GM23338 (cell line): ENCODE data around the gene FAM174A. TPM values are rescaled to one million over a fixed set of nuclear protein-coding genes. Genes with fewer than 3 reads are reported as not detected.

Source experiments
- ATAC-seq: fragments of 200-7000 bp; cut with Tn5 transposase; 3 replicates; pipeline ENCODE4 v1.9.1; 2020
- DNase-seq: peaks from one replicate; pipeline ENCODE4 v3.0.0-alpha.2; 2015; ENCODE audit warnings: low spot score
- H2AFZ ChIP-seq: fragments of 200-600 bp; sonication (generic); 2 replicates; pipeline ENCODE4 v1.8.0; 2016; ENCODE audit warnings: antibody characterized with exemption, mild to moderate bottlenecking, moderate library complexity
- H3F3A ChIP-seq: fragments of 200-600 bp; sonication (generic); replicated peaks from 2 replicates; pipeline ENCODE4 v1.8.0; 2017; ENCODE audit warnings: antibody characterized with exemption, mixed run types, low read depth
- H3K27ac ChIP-seq: fragments of 200-600 bp; sonication (generic); 2 replicates; pipeline ENCODE4 v1.6.1; 2016; ENCODE audit warnings: low read depth
- H3K27me3 ChIP-seq: fragments of 200-600 bp; sonication (generic); 2 replicates; pipeline ENCODE4 v1.8.0; 2016; ENCODE audit warnings: mild to moderate bottlenecking, mixed run types, moderate library complexity; ENCODE audit not compliant: insufficient read depth
- H3K36me3 ChIP-seq: fragments of 200-600 bp; sonication (generic); 2 replicates; pipeline ENCODE4 v1.8.0; 2016; ENCODE audit warnings: mild to moderate bottlenecking; ENCODE audit not compliant: insufficient read depth
- H3K4me1 ChIP-seq: fragments of 200-600 bp; sonication (generic); 2 replicates; pipeline ENCODE4 v1.8.0; 2016; ENCODE audit warnings: mild to moderate bottlenecking, moderate library complexity; ENCODE audit not compliant: insufficient read depth
- H3K4me2 ChIP-seq: fragments of 200-600 bp; sonication (generic); 2 replicates; pipeline ENCODE4 v1.7.1; 2017; ENCODE audit warnings: mixed run types
- H3K4me3 ChIP-seq: fragments of 200-600 bp; sonication (generic); 2 replicates; pipeline ENCODE4 v1.6.1; 2016; ENCODE audit warnings: mixed run types
- H3K79me2 ChIP-seq: fragments of 200-600 bp; sonication (generic); replicated peaks from 2 replicates; pipeline ENCODE4 v1.8.0; 2017; ENCODE audit warnings: mild to moderate bottlenecking; ENCODE audit not compliant: insufficient read depth
- H3K9me2 ChIP-seq: fragments of 200-600 bp; sonication (generic); 2 replicates; pipeline ENCODE4 v1.8.0; 2017; ENCODE audit not compliant: insufficient read depth
- H4K20me1 ChIP-seq: fragments of 200-600 bp; sonication (generic); replicated peaks from 2 replicates; pipeline ENCODE4 v1.8.0; 2017; ENCODE audit warnings: mild to moderate bottlenecking; ENCODE audit not compliant: insufficient read depth
- H3K27ac Mint-ChIP-seq: 2 replicates; pipeline ENCODE4 v1.8.0; 2020; ENCODE audit warnings: inconsistent platforms, mild to moderate bottlenecking, moderate library complexity, mixed read lengths
- H3K27me3 Mint-ChIP-seq: 3 replicates; pipeline ENCODE4 v1.8.0; 2022; ENCODE audit warnings: low read depth, mild to moderate bottlenecking, moderate library complexity, mixed read lengths, inconsistent platforms; ENCODE audit not compliant: insufficient read depth, poor library complexity
- H3K36me3 Mint-ChIP-seq: 3 replicates; pipeline ENCODE4 v1.8.0; 2021; ENCODE audit warnings: low read depth, mild to moderate bottlenecking, inconsistent platforms, moderate library complexity, mixed read lengths
- H3K4me1 Mint-ChIP-seq: 3 replicates; pipeline ENCODE4 v1.8.0; 2020; ENCODE audit warnings: mild to moderate bottlenecking, inconsistent platforms, mixed read lengths
- H3K4me3 Mint-ChIP-seq: 3 replicates; pipeline ENCODE4 v1.8.0; 2021; ENCODE audit warnings: moderate library complexity, mild to moderate bottlenecking, inconsistent platforms, mixed read lengths
- H3K9me3 Mint-ChIP-seq: 3 replicates; pipeline ENCODE4 v1.8.0; 2020; ENCODE audit warnings: moderate library complexity, mild to moderate bottlenecking, inconsistent platforms, mixed read lengths
- CREB1 ChIP-seq: fragments of 250-450 bp; sonication (Bioruptor Pico); IDR thresholded peaks from 2 replicates; pipeline ENCODE4 v1.5.0; 2020; ENCODE audit warnings: low read depth, mild to moderate bottlenecking, moderate library complexity
- CTCF ChIP-seq, 2 experiments: fragments of 200-600 bp in 1 of 2; sonication (generic) in 1 of 2; conservative IDR thresholded peaks; 2 replicates each; pipeline versions ENCODE4 v1.5.1 to v1.6.1; 2016 to 2017; ENCODE audit warnings: antibody characterized with exemption in 2 of 2, low read depth in 2 of 2, mild to moderate bottlenecking in 2 of 2, moderate library complexity in 1 of 2
- ETS1 ChIP-seq: IDR thresholded peaks from 2 replicates; pipeline ENCODE4 v1.6.1; 2016; ENCODE audit warnings: antibody characterized with exemption
- EZH2 ChIP-seq: fragments of 200-600 bp; sonication (generic); IDR thresholded peaks from one replicate; pipeline ENCODE4 v1.8.0; 2017; ENCODE audit warnings: antibody characterized with exemption, mild to moderate bottlenecking, low read depth; ENCODE audit not compliant: unreplicated experiment
- EZH2phosphoT487 ChIP-seq: fragments of 200-600 bp; sonication (generic); IDR thresholded peaks from one replicate; pipeline ENCODE4 v1.8.1; 2018; ENCODE audit warnings: antibody characterized with exemption; ENCODE audit not compliant: unreplicated experiment
- JUNB ChIP-seq: IDR thresholded peaks from one replicate; pipeline ENCODE4 v1.6.1; 2016; ENCODE audit warnings: antibody characterized with exemption; ENCODE audit not compliant: unreplicated experiment
- NANOG ChIP-seq: IDR thresholded peaks from 2 replicates; pipeline ENCODE4 v1.6.1; 2016; ENCODE audit warnings: antibody characterized with exemption, borderline replicate concordance
- POLR2AphosphoS5 ChIP-seq: IDR thresholded peaks from 2 replicates; pipeline ENCODE4 v1.6.1; 2016; ENCODE audit warnings: antibody characterized with exemption, low read depth
- REST ChIP-seq: IDR thresholded peaks from one replicate; pipeline ENCODE4 v1.6.1; 2018; ENCODE audit warnings: antibody characterized with exemption; ENCODE audit not compliant: unreplicated experiment
- STAT1 ChIP-seq: IDR thresholded peaks from one replicate; pipeline ENCODE4 v1.6.1; 2016; ENCODE audit warnings: antibody characterized with exemption; ENCODE audit not compliant: unreplicated experiment
- ZNF114 ChIP-seq: fragments of 250-450 bp; sonication (Bioruptor Pico); IDR thresholded peaks from 2 replicates; pipeline ENCODE4 v1.5.0; 2020; ENCODE audit warnings: mild to moderate bottlenecking, moderate library complexity
- ZNF331 ChIP-seq: fragments of 250-450 bp; sonication (Bioruptor Pico); IDR thresholded peaks from 2 replicates; pipeline ENCODE4 v1.5.0; 2020; ENCODE audit warnings: low read depth, mild to moderate bottlenecking, moderate library complexity
- polyA plus RNA-seq: library from polyadenylated mRNA; unstranded; fragments of >200 nt; fragmentation: Nextera tagmentation; extraction: Ambion mirVana; gene quantifications from 2 replicates; pipeline ENCODE4 v1.2.1, GENCODE V29; 2016
- total RNA-seq: library from RNA; depleted of rRNA; stranded (reverse); fragments of >200 nt; shearing (Covaris generic); gene quantifications from 2 replicates; pipeline ENCODE4 v1.2.3, GENCODE V29; 2014

FAM174A gene
- total and polyA plus RNA-seq, 2 experiments from 2014 or later = 5.6 to 9.5 TPM

GRCh38 chr5:100616981-100617380, 81.8 kb downstream of the FAM174A start (continued):
- TF ChIP-seq REST (no peak), JUNB (no peak)

GRCh38 chr5:100623719-100624118, 88.5 kb downstream of the FAM174A start:
- Mint-ChIP-seq H3K36me3 (no peaks in the 10 kb centered on the region), H3K9me3 (no peaks in the 10 kb centered on the region), H3K4me3 (no peak overlapping the region), H3K27ac (no peak overlapping the region), H3K27me3 (no peaks in the 10 kb centered on the region), H3K4me1 (peaks cover 8% of the 10 kb centered on the region; the same call in 2 of the 3 replicates)
- DNase-seq (peak; percentile 27), ATAC-seq (no peak)
- Histone ChIP-seq H3K27ac (no peak overlapping the region), H3K4me3 (no peak overlapping the region), H3K9me2 (no peaks in the 10 kb centered on the region; the same call in 1 of the 2 replicates), H3K27me3 (no peaks in the 10 kb centered on the region), H2AFZ (no peak overlapping the region), H3K4me1 (no peaks in the 10 kb centered on the region), H3F3A (no peaks in the 10 kb centered on the region), H3K36me3 (no peaks in the 10 kb centered on the region), H3K79me2 (no peaks in the 10 kb centered on the region), H3K4me2 (no peak overlapping the region), H4K20me1 (no peaks in the 10 kb centered on the region)
- TF ChIP-seq CTCF (conservative IDR thresholded peaks at IDR 0.05; ENCODE audit: low read depth in 2 of 2) (peak; percentile 55 to 57), ZNF331 (no peak), NANOG (no peak), CREB1 (CRISPR knock-in tag) (no peak)

- Histone ChIP-seq H4K20me1 (no peaks in the 10 kb centered on the region), H3K27me3 (no peaks in the 10 kb centered on the region), H3K4me1 (no peaks in the 10 kb centered on the region), H3K4me3 (no peak overlapping the region), H3K4me2 (no peak overlapping the region), H3K9me2 (no peaks in the 10 kb centered on the region), H3K36me3 (no peaks in the 10 kb centered on the region), H3K79me2 (no peaks in the 10 kb centered on the region), H2AFZ (no peak overlapping the region), H3F3A (no peaks in the 10 kb centered on the region), H3K27ac (no peak overlapping the region)
- Mint-ChIP-seq H3K9me3 (no peaks in the 10 kb centered on the region), H3K4me1 (no peaks in the 10 kb centered on the region), H3K27ac (no peak overlapping the region), H3K4me3 (no peak overlapping the region), H3K36me3 (no peaks in the 10 kb centered on the region), H3K27me3 (no peaks in the 10 kb centered on the region)
- ATAC-seq = no peak
- DNase-seq = no peak
- TF ChIP-seq CREB1 (CRISPR knock-in tag) = no peak
- no peak for TF ChIP-seq ZNF114
- TF ChIP-seq STAT1 = no peak
- TF ChIP-seq EZH2phosphoT487 = no peak
- no peak for TF ChIP-seq JUNB
- no peak for TF ChIP-seq NANOG
- no peak for TF ChIP-seq POLR2AphosphoS5
- no peak for TF ChIP-seq ZNF331
- no peak for TF ChIP-seq EZH2
- TF ChIP-seq CTCF (conservative IDR thresholded peaks at IDR 0.05; ENCODE audit: low read depth in 2 of 2) = no peak
- TF ChIP-seq ETS1 = no peak
These were observed 99.9 kb downstream of the FAM174A start for GRCh38 chr5:100634937-100635534.
